Articular chondrocyte of knee joint (primary cell): ENCODE data around the gene PDIK1L. TPM values are rescaled to one million over a fixed set of nuclear protein-coding genes. Genes with fewer than 3 reads are reported as not detected.

ENCODE experiments used
- total RNA-seq: library from RNA; depleted of rRNA; stranded (reverse); fragments of >200 nt; gene quantifications from 2 replicates; pipeline ENCODE4 v1.2.3, GENCODE V29; 2012

PDIK1L gene
- total RNA-seq = 6.5 and 6.8 TPM in 2 replicates

DNA sequence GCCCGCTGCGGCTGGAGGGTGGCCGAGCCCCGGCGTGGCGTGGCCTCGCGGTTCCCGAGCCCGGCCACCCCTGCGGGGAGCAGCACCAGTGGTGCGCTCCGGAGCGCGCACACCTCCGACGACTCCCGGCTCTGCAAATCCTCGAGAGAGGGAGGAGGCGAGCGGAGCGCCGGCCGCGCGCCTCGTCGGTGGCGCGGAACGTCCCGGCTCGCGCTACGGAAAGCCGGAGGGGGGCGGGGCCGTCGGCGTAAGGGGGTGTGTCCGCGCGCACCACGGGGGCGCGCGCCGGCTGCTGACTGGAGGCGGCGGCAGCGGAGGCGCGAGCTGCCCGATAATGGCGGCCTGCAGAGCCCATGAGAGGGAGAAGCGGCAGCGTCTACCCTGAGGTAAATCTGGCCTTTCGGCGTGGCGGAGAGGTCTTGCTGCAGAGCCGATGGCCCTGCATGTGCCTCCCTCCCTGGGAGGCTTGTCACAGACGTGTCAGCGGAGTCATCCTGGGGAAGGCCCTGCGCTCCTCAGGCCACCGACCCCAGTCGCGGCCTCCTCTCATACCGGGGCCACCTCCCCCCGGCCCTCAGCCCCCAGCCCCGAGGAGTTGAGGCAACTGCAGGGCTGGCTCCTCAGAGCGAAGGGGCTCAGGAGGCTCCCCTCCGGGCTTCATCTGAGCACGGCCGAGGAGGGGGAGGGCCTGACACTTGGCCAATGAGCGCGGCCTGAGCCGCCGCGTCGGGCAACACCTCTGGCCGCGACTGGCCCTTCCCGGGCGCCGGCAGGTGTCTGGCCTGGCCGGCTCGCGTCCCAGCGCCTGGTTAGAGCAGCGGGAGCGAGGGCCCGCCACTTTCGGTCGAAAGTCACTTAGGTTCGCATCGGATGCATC, at the start of gene PDIK1L:
Gene PDIK1L (plus strand): TSS at position 295 of the 877 bp plus-strand sequence. CDS start 2,485 bp downstream, outside the sequence.

DNA sequence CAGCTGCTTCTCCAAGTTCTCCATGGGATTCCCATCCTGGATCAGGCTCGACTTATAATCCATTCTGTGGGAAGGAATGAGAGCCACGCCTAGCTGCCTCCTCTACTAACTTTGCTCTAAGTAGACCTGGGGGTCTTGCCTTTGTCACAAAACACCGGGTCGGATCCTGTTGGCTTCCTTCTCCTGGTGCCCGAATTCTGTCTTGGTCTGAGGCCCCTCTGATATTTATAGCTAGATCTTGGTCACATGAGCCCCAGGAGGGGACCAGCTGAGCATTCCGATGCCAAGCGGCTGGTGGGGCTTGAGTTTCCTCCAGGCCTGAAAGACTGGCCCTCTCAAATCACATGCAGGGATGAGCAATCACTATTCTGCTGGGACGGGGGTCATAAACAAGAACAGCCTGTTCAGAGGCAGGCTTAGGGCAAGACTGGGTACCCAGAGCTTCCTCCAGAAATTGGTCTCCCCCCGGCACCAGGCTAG, 44.2 kb upstream of the PDIK1L start, which contains the start of gene TRIM63:
Gene TRIM63 (minus strand): TSS at position 199 of the 480 bp plus-strand sequence. CDS start 136 bp downstream, at position 63.

DNA sequence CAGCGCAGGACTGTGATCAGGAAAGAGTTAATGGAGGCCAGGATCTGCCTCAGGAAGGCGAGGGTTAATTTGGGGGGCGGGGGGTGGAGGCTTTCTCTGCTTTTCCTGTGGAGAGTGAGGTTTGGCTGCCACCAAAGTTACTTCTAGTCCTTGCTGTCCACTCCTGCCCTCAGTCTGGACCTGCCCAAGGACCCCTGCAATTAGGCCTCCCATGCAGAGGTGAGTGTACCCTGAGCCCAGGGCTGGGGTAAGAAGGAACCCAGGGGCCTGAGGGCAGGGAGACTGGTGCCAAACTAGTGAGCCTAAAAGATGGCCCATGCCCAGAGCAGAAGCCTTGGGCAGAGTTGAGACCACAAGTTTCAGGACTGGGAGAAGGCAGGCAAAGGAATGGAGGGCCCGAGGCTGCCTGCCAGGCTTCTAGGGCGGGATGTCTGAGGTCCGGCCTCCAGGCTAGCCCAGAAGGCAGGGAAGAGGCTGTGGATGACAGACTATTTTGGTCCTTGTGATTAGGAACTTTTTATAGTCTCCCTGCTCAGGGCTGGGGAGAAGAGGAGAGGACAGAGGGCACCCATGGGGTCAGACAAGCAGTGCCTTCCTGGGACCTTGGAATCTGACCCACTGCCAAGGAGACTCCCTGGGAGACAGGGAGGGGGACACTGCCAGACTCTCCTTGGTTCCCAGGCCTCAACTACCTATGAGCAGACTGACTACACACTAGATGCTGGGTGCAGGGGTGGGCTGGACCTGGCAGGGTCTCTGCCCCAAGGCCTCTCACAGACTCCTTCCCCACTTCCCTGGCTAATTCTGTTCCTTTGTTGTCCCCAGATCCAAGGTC, 47.5 kb downstream of the PDIK1L start, which contains the start of gene FAM110D:
Gene FAM110D (plus strand): TSS at position 172 of the 835 bp plus-strand sequence. CDS start 2,213 bp downstream, outside the sequence.

DNA sequence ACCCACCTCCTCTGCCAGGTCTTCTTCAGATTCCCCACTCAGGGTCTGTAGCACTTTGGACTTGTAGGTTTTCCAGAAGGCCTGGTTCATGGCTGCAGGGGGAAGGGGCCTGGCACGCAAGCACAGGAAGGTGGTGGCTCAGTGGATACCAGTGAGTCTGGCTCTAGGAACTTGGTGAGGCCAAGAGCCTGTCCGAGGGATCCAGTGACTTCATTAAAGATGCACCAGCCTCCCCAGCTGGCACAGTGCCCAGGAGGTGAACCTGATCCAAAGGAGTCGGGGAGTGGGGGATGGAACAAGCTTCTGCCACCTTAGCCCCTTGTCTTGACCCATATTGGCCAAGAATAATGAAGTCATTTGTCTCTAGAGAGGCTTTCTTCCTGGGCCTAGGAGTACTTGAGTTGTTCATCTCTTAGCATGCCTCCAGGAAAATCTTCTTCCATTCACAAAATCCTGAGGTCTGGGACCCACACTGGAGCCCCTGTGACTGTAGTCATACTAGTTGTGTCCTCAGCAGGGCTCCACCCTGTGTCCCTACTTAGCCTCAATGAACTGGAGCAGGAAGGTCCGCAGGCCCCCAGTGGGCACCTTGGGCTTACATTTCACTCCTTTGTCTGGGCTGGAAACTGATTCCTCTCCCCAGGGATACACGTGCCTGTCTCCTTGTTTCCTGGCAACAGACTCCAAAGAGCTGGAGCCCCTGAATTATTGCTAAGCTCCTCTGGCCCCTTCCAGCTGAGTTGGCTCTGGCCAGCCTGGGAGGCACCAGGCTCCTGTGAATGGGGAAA, 57.0 kb downstream of the PDIK1L start, which contains the start of gene C1orf232:
Gene C1orf232 (minus strand): TSS at position 554 of the 788 bp plus-strand sequence. CDS start 464 bp downstream, at position 90.

DNA sequence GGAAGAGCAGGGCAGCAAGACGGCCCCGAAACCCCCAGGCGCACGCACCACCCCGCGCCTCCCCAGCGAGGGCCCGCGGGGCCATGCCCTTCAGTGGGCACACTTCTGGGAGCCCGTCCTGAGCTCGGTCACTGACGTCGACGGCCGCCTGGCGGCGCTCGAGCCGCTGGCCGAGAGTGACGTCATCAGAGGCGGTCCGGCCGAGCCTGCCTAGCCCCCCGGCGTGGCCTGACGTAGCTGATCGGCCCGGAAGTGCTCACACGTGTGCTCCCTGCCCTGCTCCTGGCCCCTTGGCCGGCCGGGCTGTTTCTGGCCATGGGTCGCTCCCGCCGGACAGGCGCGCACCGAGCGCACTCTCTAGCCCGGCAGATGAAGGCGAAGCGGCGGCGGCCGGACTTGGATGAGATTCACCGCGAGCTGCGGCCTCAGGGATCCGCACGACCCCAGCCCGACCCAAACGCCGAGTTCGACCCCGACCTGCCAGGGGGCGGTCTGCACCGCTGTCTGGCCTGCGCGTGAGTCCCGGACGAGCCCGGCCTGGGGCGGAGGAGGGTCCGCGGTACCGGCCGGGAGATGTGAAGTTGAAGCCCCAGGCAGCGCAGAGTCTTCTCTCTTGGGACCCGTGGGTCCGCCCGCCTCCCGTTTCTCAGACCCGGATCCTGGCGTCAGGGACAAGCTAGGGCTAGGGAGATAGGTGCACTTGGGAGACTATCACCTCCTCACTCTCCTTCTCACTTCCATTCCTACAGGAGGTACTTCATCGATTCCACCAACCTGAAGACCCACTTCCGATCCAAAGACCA, 58.2 kb downstream of the PDIK1L start, which contains the start of gene ZNF593:
Gene ZNF593 (plus strand): TSS at position 240 of the 803 bp plus-strand sequence. CDS start 76 bp downstream, at position 316.

DNA sequence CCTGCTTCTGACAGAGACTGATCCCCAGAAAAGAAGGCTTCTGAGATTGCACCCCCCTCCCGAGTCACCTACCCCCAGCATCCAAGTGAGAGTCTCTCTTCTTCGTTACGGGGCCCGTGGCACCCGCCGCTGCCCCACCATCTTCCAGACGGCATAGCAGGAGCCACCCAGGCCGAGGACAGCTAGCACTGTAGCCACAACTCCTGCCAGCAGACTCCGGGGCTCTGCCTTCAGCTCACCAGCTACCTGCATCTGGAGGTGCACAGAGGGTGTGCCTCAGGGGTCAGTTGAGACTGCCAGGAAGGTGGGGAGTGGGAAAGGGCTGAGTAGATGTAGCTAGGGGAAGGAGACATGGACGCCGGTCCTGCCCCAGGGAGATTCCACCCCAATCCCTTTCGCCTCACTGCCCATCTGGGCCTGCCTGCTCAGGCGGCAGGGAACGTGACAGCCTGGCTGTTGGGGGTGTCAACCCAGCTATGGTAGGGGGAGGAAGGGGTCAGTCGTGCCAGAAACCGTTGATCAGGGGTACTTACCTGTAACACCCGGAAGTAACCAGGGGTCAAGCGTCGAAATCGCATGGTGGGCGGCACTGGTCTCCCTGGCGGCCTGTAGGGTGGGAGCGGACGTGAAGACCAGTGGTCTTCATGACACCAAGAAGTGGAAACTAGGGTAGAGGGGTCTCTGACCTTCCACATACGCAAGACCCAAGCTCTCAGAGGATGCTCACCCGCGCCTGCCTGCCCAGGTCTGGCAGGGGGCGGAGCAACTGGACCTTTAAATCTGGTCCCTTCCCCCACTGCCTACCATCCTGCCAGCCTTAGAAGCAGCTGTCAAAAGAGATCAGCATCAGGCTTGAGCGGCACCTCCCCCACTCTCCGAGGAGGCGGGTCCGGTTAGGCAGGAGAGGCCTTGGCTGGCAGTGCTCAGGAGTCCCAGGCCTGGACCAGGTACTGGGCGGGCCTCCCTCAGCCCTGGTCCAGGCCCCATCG, 59.8 kb downstream of the PDIK1L start, which contains the start of gene ZNF593OS:
Gene ZNF593OS (minus strand): TSS at position 749 of the 989 bp plus-strand sequence. CDS start 171 bp downstream, at position 578.

Other genes with a start within 250 kb of the PDIK1L start
- 10.7 and 11.2 TPM in 2 replicates for gene PAQR7, start 236.1 kb upstream of the PDIK1L start, total RNA-seq
- gene STMN1, start 205.4 kb upstream of the PDIK1L start, total RNA-seq = 65.1 and 98.2 TPM in 2 replicates
- 5.2 and 9.5 TPM in 2 replicates for gene PAFAH2, start 113.8 kb upstream of the PDIK1L start, total RNA-seq
- gene EXTL1, start 90.0 kb upstream of the PDIK1L start, total RNA-seq = 0.26 and 1.3 TPM in 2 replicates
- gene SLC30A2, start 65.7 kb upstream of the PDIK1L start, total RNA-seq = not detected in 2 replicates
- not detected in 2 replicates for gene TRIM63, start 44.2 kb upstream of the PDIK1L start, total RNA-seq
- not detected in 2 replicates for gene FAM110D, start 47.3 kb downstream of the PDIK1L start, total RNA-seq
- gene C1orf232, start 57.1 kb downstream of the PDIK1L start, total RNA-seq = not detected in 2 replicates
- gene ZNF593, start 58.1 kb downstream of the PDIK1L start, total RNA-seq = 17.8 and 18.5 TPM in 2 replicates
- not detected in 2 replicates for gene ZNF593OS, start 60.0 kb downstream of the PDIK1L start, total RNA-seq
- gene CNKSR1, start 65.7 kb downstream of the PDIK1L start, total RNA-seq = 0.26 TPM in 1 of 2 replicates, not detected in the other
- gene CATSPER4, start 78.8 kb downstream of the PDIK1L start, total RNA-seq = not detected in 2 replicates
- 10.8 and 11.9 TPM in 2 replicates for gene CEP85, start 122.4 kb downstream of the PDIK1L start, total RNA-seq
- gene SH3BGRL3, start 168.3 kb downstream of the PDIK1L start, total RNA-seq = 67.5 and 71.7 TPM in 2 replicates
- gene UBXN11, start 194.8 kb downstream of the PDIK1L start, total RNA-seq = 5.7 and 6.8 TPM in 2 replicates
- not detected in 2 replicates for gene CD52, start 206.1 kb downstream of the PDIK1L start, total RNA-seq
- gene CRYBG2, start 242.3 kb downstream of the PDIK1L start, total RNA-seq = not detected in 2 replicates